ENCODE data around the gene ZSWIM6.

The ZSWIM6 gene

GRCh38 chr5:61575103-61575502 lies 243.0 kb downstream of the ZSWIM6 start:
- no peak for DNase-seq (ENCODE audit: extremely low spot score, insufficient read length, low read depth)
- no peak for FAIRE-seq

DNA sequence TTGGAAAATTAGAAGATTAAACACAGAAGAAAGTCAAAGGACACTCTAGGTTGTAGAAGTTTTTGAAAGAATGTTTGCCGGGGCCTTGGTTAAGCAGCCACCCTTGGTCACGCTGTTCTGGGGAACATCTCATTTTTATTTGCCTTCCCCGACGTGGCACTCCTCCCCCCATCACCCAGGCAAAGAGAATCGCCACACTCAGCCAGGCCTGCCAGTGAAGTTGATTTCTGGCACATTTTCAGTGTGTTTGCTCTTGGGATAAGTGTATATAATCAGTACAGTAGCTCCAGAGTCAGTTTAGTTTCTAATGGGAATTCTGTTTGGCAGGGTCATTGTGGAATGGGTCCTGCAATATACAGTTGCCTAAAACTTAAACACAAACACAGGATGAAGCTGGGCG lies 243.5 kb downstream of the ZSWIM6 start:
- DNase-seq (ENCODE audit: extremely low spot score, insufficient read length, low read depth) = no peak
- no peak for FAIRE-seq

DNA sequence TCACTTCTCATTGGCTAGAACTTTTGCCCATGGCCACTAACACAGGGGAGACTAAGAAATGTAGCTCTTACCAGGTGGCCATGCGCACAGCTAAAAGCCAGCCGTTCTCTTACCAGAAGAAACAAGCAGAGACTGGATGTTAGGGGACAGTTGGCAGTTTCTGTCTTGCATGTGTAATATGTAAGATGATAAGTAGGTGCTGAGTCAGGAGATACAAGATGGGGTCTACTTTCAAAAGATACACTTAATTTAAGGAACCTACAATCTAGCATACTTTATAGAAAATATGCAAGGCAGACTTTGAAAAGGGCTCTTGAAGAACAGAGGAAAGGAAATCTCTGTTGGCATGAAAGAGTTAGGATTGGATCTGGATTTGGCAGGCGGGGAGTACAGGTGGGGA lies 244.5 kb downstream of the ZSWIM6 start:
- FAIRE-seq = no peak
- DNase-seq (ENCODE audit: extremely low spot score, insufficient read length, low read depth) = no peak

GRCh38 chr5:61578858-61579503 lies 246.9 kb downstream of the ZSWIM6 start:
- DNase-seq (ENCODE audit: extremely low spot score, insufficient read length, low read depth) (no peak), FAIRE-seq (no peak)

GRCh38 chr5:61582205-61582820 lies 250.3 kb downstream of the ZSWIM6 start:
- no peak for DNase-seq (ENCODE audit: extremely low spot score, insufficient read length, low read depth)
- no peak for FAIRE-seq

DNA sequence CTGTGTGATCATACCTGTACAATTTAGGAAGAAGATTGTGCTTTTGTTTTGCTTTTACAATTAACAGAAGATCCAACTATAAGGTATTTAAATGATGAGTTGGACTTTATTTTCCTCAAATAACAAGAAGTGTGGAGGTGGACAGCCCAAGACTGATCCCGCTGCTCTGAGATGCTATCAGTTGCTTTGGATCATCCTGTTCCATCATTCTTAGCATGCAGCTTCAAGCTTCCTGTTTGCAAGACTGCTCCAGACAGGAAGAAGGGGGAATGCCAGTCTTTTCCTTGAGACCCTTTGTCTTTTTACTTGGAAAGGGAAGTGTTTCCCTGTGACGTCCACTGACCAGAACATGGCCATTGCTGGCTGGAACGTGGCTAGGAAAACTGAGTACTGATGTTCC lies 250.8 kb downstream of the ZSWIM6 start:
- DNase-seq (ENCODE audit: extremely low spot score, insufficient read length, low read depth) (no peak), FAIRE-seq (no peak)

GRCh38 chr5:61586096-61587084 lies 254.3 kb downstream of the ZSWIM6 start:
- no peak for FAIRE-seq
- DNase-seq (ENCODE audit: extremely low spot score, insufficient read length, low read depth) = no peak

DNA sequence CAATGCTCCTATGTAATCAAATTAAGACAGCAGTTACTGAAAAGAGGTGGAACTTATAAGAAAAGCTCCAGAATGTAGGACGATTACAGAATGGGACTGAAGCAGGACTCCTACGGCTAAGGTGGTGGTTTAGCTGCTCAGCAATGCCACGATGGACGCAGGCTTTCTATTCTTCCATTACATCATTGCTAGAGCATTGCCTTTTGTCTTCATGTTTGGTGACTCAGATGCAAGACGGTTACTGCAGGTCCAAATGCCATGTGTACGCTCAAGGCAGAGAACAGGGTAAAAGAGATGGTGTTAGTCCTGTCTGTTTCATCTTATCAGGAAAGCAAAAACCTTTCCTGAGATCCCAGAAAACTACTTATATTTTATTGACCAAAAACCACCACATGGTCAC lies 255.1 kb downstream of the ZSWIM6 start:
- FAIRE-seq = no peak
- DNase-seq (ENCODE audit: extremely low spot score, insufficient read length, low read depth) = no peak

- FAIRE-seq (no peak), DNase-seq (ENCODE audit: extremely low spot score, insufficient read length, low read depth) (no peak)
These were observed 256.2 kb downstream of the ZSWIM6 start for GRCh38 chr5:61588216-61588615.

GRCh38 chr5:61589946-61590345 lies 257.9 kb downstream of the ZSWIM6 start:
- DNase-seq (ENCODE audit: extremely low spot score, insufficient read length, low read depth) (no peak), FAIRE-seq (no peak)

GRCh38 chr5:61590473-61590872 lies 258.4 kb downstream of the ZSWIM6 start:
- no peak for FAIRE-seq
- DNase-seq (ENCODE audit: extremely low spot score, insufficient read length, low read depth) = no peak

DNA sequence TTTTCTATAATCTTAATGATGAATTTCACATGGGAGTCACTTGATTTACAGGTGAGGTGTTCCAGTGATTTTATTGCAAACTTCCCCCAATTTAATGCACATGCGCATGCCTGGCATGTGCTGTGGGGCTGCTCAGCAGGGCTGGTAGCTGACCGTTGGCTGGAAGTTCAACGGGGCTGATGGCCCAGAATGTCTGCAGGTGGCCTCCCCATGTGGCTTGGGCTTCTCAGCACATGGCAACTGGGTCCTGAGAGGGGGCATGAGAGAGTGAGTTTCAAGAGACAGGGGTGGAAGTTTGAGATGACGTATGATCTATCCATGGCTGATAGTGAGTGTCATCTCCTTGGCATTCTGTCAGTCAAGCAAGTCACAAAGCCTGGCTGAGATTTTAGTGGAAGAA lies 259.8 kb downstream of the ZSWIM6 start:
- FAIRE-seq (no peak), DNase-seq (ENCODE audit: extremely low spot score, insufficient read length, low read depth) (no peak)

DNA sequence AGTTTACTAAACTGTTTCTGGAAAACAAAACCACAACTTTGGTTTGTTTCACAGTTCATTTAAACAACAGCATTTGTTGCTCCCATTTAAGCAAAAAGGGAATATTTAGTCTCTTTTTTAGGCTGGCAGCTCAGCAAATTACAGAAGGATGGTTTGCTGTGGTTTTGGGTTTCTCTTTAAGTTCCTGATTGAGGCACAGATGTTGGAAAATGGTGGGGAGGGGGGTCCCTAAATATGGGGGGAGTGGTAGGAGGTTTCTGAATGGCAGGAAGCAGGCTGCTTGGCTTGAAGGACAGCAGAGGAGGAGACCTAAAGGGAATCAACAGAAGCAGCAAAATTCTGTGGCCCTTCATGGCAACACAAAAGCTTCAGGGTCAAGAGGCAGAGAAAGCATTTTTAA lies 263.4 kb downstream of the ZSWIM6 start:
- FAIRE-seq (no peak), DNase-seq (ENCODE audit: extremely low spot score, insufficient read length, low read depth) (no peak)
